Cerebellar cortex (tissue), 1 donor: ENCODE measurements around the gene SYNPO.

ENCODE experiments used
- DNase-seq: peaks from one replicate; pipeline ENCODE4 v3.0.0-alpha.2; 2015; ENCODE audit warnings: low spot score

Gene SYNPO

GRCh38 chr5:150608991-150609390, 31.5 kb upstream of the SYNPO start:
- no peak for DNase-seq

- peak; percentile 30 for DNase-seq
Observed at GRCh38 chr5:150609843-150610584, 30.4 kb upstream of the SYNPO start.

GRCh38 chr5:150611026-150611425, 29.4 kb upstream of the SYNPO start:
- no peak for DNase-seq

- no peak for DNase-seq
Observed at GRCh38 chr5:150612405-150612804, 28.1 kb upstream of the SYNPO start.

- DNase-seq: no peak
Observed at GRCh38 chr5:150612905-150613670, 27.4 kb upstream of the SYNPO start.

GRCh38 chr5:150613991-150614660, 26.3 kb upstream of the SYNPO start:
- no peak for DNase-seq

GRCh38 chr5:150614661-150615060, 25.8 kb upstream of the SYNPO start:
- DNase-seq: no peak

GRCh38 chr5:150615141-150615699, 25.2 kb upstream of the SYNPO start:
- DNase-seq: no peak

GRCh38 chr5:150616024-150616470, 24.4 kb upstream of the SYNPO start:
- DNase-seq: no peak

GRCh38 chr5:150616506-150616905, 24.0 kb upstream of the SYNPO start:
- no peak for DNase-seq

GRCh38 chr5:150618163-150618562, 22.3 kb upstream of the SYNPO start:
- no peak for DNase-seq

GRCh38 chr5:150618588-150619281, 21.7 kb upstream of the SYNPO start:
- DNase-seq: no peak

- DNase-seq: no peak
Observed at GRCh38 chr5:150619359-150620230, 20.9 kb upstream of the SYNPO start.

- no peak for DNase-seq
Observed at GRCh38 chr5:150621301-150621700, 19.2 kb upstream of the SYNPO start.

GRCh38 chr5:150622157-150622556, 18.3 kb upstream of the SYNPO start:
- DNase-seq: no peak

GRCh38 chr5:150623152-150623877, 17.1 kb upstream of the SYNPO start:
- DNase-seq: no peak

GRCh38 chr5:150623878-150624216, 16.6 kb upstream of the SYNPO start:
- DNase-seq: no peak

- no peak for DNase-seq
Observed at GRCh38 chr5:150624334-150625163, 15.9 kb upstream of the SYNPO start.

- DNase-seq: no peak
Observed at GRCh38 chr5:150625164-150625535, 15.3 kb upstream of the SYNPO start.
